Measurements from ENCODE around the gene SETD1A. TPM values are rescaled to one million over a fixed set of nuclear protein-coding genes. Genes with fewer than 3 reads are reported as not detected.

Gene SETD1A
- total RNA-seq, 1 donor from 2014 or later, result 7.4 TPM

GRCh38 chr16:30920891-30921290 is 36.7 kb upstream of the SETD1A start:
- TF ChIP-seq CTCF (IDR thresholded peaks at IDR 0.05; ENCODE audit: borderline replicate concordance), result no peak
- no peak for DNase-seq
- intact Hi-C loops (cut with micrococcal nuclease), result no loop called here
- H3K36me3 ChIP-seq, result no peaks in the 10 kb centered on the region
- H3K9me3 ChIP-seq (replicated peaks), result no peaks in the 10 kb centered on the region
- H3K27ac ChIP-seq (replicated peaks), result no peak overlapping the region
- H3K4me3 ChIP-seq, result no peak overlapping the region
- peaks cover 32% of the 10 kb centered on the region for H3K4me1 ChIP-seq
- H3K27me3 ChIP-seq (ENCODE audit: low read depth), result no peaks in the 10 kb centered on the region

- Histone ChIP-seq H3K27ac (replicated peaks) (peak overlapping the region; percentile 96), H3K36me3 (no peaks in the 10 kb centered on the region), H3K4me1 (peaks cover 32% of the 10 kb centered on the region), H3K4me3 (peak overlapping the region; percentile 84), H3K27me3 (ENCODE audit: low read depth) (no peaks in the 10 kb centered on the region), H3K9me3 (replicated peaks) (no peaks in the 10 kb centered on the region)
- DNase-seq, result no peak
- intact Hi-C loops (cut with micrococcal nuclease), result no loop called here
- TF ChIP-seq CTCF (IDR thresholded peaks at IDR 0.05; ENCODE audit: borderline replicate concordance), result no peak
These were observed 36.2 kb upstream of the SETD1A start for GRCh38 chr16:30921459-30921747.

- Histone ChIP-seq H3K4me1 (peaks cover 32% of the 10 kb centered on the region), H3K4me3 (peak overlapping the region; percentile 84), H3K27me3 (ENCODE audit: low read depth) (no peaks in the 10 kb centered on the region), H3K9me3 (replicated peaks) (no peaks in the 10 kb centered on the region), H3K27ac (replicated peaks) (peak overlapping the region; percentile 96), H3K36me3 (no peaks in the 10 kb centered on the region)
- peak; percentile 85 for DNase-seq
- intact Hi-C loops (cut with micrococcal nuclease), result no loop called here
- peak; percentile 91 for TF ChIP-seq CTCF (IDR thresholded peaks at IDR 0.05; ENCODE audit: borderline replicate concordance)
These were observed 35.7 kb upstream of the SETD1A start for GRCh38 chr16:30921748-30922419.

- Histone ChIP-seq H3K9me3 (replicated peaks) (no peaks in the 10 kb centered on the region), H3K27me3 (ENCODE audit: low read depth) (no peaks in the 10 kb centered on the region), H3K4me1 (peaks cover 32% of the 10 kb centered on the region), H3K36me3 (no peaks in the 10 kb centered on the region), H3K27ac (replicated peaks) (peak overlapping the region; percentile 96), H3K4me3 (peak overlapping the region; percentile 84)
- intact Hi-C loops (cut with micrococcal nuclease), result no loop called here
- TF ChIP-seq CTCF (IDR thresholded peaks at IDR 0.05; ENCODE audit: borderline replicate concordance), result no peak
- DNase-seq, result peak; percentile 100
These were observed 35.1 kb upstream of the SETD1A start for GRCh38 chr16:30922420-30922959.

- intact Hi-C loops (cut with micrococcal nuclease), result no loop called here
- TF ChIP-seq CTCF (IDR thresholded peaks at IDR 0.05; ENCODE audit: borderline replicate concordance), result no peak
- Histone ChIP-seq H3K27me3 (ENCODE audit: low read depth) (no peaks in the 10 kb centered on the region), H3K4me1 (peaks cover 32% of the 10 kb centered on the region), H3K4me3 (peak overlapping the region; percentile 84), H3K36me3 (no peaks in the 10 kb centered on the region), H3K27ac (replicated peaks) (peak overlapping the region; percentile 96), H3K9me3 (replicated peaks) (no peaks in the 10 kb centered on the region)
- peak; percentile 100 for DNase-seq
These were observed 34.5 kb upstream of the SETD1A start for GRCh38 chr16:30922960-30923535.
